ENCODE results near the gene SF3B6.

GRCh38 chr2:24073816-24074215, 2.3 kb downstream of the SF3B6 start:
- TF ChIP-seq, protein P1, sequence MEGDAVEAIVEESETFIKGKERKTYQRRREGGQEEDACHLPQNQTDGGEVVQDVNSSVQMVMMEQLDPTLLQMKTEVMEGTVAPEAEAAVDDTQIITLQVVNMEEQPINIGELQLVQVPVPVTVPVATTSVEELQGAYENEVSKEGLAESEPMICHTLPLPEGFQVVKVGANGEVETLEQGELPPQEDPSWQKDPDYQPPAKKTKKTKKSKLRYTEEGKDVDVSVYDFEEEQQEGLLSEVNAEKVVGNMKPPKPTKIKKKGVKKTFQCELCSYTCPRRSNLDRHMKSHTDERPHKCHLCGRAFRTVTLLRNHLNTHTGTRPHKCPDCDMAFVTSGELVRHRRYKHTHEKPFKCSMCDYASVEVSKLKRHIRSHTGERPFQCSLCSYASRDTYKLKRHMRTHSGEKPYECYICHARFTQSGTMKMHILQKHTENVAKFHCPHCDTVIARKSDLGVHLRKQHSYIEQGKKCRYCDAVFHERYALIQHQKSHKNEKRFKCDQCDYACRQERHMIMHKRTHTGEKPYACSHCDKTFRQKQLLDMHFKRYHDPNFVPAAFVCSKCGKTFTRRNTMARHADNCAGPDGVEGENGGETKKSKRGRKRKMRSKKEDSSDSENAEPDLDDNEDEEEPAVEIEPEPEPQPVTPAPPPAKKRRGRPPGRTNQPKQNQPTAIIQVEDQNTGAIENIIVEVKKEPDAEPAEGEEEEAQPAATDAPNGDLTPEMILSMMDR (IDR thresholded peaks at IDR 0.05; ENCODE audit: insufficient read depth, low read length, poor library complexity, severe bottlenecking), result no peak
- no peak for TF ChIP-seq EZH2phosphoT487 (conservative IDR thresholded peaks at IDR 0.05; ENCODE audit: low read length)

Measured in SU-DHL-6 (cell line).